Esophagus squamous epithelium (tissue), 5 donors: ENCODE data around the gene EPHA8. TPM values are rescaled to one million over a fixed set of nuclear protein-coding genes. Genes with fewer than 3 reads are reported as not detected.

ENCODE experiments used
- DNase-seq: peaks from one replicate; lab custom pipeline; 2025; lab: John Stamatoyannopoulos, UW
- H3K27ac ChIP-seq, 4 donors: fragments of 200-600 bp; sonication (generic); one replicate each; pipeline ENCODE4 v1.5.1; 2016 to 2019; ENCODE audit warnings: mild to moderate bottlenecking in 1 of 4
- H3K27me3 ChIP-seq, 4 donors: fragments of 200-600 bp; sonication (generic); 1 replicate in 3 of 4; 2 replicates in 1 of 4; pipeline versions ENCODE4 v1.5.1 to v1.6.0; 2017 to 2021; ENCODE audit warnings: antibody characterized with exemption in 1 of 4
- H3K36me3 ChIP-seq, 3 donors: fragments of 200-600 bp; sonication (generic); one replicate each; pipeline ENCODE4 v1.5.1; 2016 to 2019
- H3K4me1 ChIP-seq, 3 donors: fragments of 200-600 bp; sonication (generic); one replicate each; pipeline ENCODE4 v1.5.1; 2017 to 2019
- H3K4me3 ChIP-seq, 4 donors: fragments of 200-600 bp; sonication (generic); 1 replicate in 3 of 4; 2 replicates in 1 of 4; pipeline ENCODE4 v1.5.1; 2016 to 2019; ENCODE audit warnings: mild to moderate bottlenecking in 2 of 4, moderate library complexity in 1 of 4
- H3K9me3 ChIP-seq, 3 donors: fragments of 200-600 bp; sonication (generic); one replicate each; pipeline ENCODE4 v1.5.1; 2016 to 2019
- POLR2A ChIP-seq, 4 donors: fragments of 450-650 bp; IDR thresholded peaks; one replicate each; pipeline ENCODE4 v1.6.1; 2017; ENCODE audit warnings: antibody characterized with exemption in 4 of 4, mild to moderate bottlenecking in 4 of 4, moderate library complexity in 3 of 4
- WGBS, 2 donors: methylation state at CpG; one replicate each; pipeline ENCODE4 v1.1.5; 2018; 5-methylcytosine and 5-hydroxymethylcytosine counted together
- intact Hi-C: fragments of 100-400 bp; cut with DNase I; formaldehyde crosslinking; loops from one replicate; pipeline ENCODE4 v1.15.0; 2022
- total RNA-seq, 4 donors: library from RNA; depleted of rRNA; stranded (reverse); fragments of >200 nt; gene quantifications; one replicate each; pipeline ENCODE4 v1.1.0, GENCODE V29; 2016
- TF ChIP-seq, protein P1 (sequence below), 6 experiments: fragments of 450-650 bp in 4 of 6; fragments of 200-600 bp in 2 of 6; sonication (generic) in 2 of 6; IDR thresholded peaks; one replicate each; pipeline ENCODE4 v1.5.1; 2016 to 2019; ENCODE audit warnings: antibody characterized with exemption in 6 of 6, mild to moderate bottlenecking in 4 of 6, moderate library complexity in 4 of 6
- donor health status: DM: yes; HTN: yes; CAD: no.

Gene EPHA8
- total RNA-seq, 4 donors from 2014 or later: 0.19 to 0.44 TPM; not detected in 2

DNA sequence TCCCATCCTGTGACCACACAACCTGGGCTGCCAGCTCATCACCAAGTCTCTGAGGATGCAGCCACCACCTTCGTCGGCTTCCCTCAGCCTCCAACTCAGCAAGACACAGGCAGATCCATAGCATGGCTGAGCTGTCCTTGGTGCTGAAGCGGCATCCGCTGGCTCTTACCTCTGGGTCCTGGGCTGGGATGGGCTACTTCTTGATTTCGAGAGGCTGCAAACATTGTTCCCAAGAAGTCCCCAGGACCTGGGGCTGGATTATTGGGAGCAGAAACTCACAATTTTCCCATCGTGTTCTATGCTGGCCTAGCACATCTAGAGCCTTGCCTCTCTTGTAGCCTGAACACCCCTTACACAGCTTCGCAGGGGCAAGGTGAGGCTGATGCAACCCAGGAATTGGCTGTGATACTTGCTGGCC lies 48.2 kb downstream of the EPHA8 start:
- no peaks in the 10 kb centered on the region for H3K9me3 ChIP-seq
- WGBS, 2 donors: 35 to 80% methylated on average over 1 to 4 of the region's 7 CpGs
- H3K27me3 ChIP-seq: peaks cover 0 to 98% (median 0%) of the 10 kb centered on the region in 4 donors
- intact Hi-C loops: no loop called here
- no peak for DNase-seq
- H3K4me1 ChIP-seq: no peaks in the 10 kb centered on the region
- H3K4me3 ChIP-seq: no peak overlapping the region
- TF ChIP-seq, protein P1, sequence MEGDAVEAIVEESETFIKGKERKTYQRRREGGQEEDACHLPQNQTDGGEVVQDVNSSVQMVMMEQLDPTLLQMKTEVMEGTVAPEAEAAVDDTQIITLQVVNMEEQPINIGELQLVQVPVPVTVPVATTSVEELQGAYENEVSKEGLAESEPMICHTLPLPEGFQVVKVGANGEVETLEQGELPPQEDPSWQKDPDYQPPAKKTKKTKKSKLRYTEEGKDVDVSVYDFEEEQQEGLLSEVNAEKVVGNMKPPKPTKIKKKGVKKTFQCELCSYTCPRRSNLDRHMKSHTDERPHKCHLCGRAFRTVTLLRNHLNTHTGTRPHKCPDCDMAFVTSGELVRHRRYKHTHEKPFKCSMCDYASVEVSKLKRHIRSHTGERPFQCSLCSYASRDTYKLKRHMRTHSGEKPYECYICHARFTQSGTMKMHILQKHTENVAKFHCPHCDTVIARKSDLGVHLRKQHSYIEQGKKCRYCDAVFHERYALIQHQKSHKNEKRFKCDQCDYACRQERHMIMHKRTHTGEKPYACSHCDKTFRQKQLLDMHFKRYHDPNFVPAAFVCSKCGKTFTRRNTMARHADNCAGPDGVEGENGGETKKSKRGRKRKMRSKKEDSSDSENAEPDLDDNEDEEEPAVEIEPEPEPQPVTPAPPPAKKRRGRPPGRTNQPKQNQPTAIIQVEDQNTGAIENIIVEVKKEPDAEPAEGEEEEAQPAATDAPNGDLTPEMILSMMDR (IDR thresholded peaks at IDR 0.05): no peak
- TF ChIP-seq POLR2A (IDR thresholded peaks at IDR 0.05): no peak
- no peak overlapping the region for H3K27ac ChIP-seq
- H3K36me3 ChIP-seq: no peaks in the 10 kb centered on the region

DNA sequence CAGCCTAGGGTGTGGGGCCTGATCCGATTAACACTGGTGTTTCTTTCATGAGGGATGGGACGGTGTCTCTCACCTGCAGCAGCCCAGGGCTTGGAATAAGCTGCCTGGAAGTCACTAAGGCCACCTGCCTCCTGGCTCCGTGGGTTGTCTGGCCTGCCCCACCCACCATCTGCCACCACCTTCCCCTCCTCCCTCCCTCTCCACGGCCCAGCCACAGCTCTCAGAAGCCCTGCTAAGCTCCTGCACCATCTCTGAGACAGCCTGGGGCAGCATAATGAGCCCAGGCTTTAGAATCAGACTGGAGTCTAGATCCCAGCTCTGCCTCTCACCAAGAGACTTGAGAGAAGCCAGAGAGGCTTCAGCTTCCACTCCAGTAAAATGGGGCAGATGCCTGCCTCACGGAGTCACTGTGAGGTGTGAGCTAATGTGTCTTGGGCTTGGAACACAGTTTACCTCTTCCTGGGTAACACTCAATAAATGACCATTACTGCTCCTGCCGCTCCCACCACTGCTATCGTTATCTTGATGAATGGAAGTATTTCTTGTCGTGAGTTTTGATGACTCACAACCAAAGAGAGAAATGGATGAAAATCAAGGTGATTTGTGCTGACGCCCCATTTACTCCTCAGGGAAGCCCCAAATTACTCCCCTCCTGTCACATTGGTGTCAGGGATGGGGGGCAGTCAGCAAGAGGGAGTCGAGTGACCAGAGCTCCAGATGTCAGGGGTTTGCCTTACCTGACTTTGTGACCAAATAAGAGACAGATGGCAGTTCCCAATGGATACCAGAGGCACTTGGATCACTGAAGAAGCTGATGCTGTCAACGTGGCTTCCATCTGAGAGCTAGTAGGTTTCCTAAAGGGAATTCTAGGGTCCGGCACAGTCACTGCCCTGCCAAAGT lies 49.6 kb downstream of the EPHA8 start:
- Histone ChIP-seq H3K4me3 (no peak overlapping the region), H3K27me3 (peaks cover 0 to 99% (median 0%) of the 10 kb centered on the region in 4 donors), H3K36me3 (no peaks in the 10 kb centered on the region), H3K27ac (no peak overlapping the region), H3K4me1 (no peaks in the 10 kb centered on the region), H3K9me3 (no peaks in the 10 kb centered on the region)
- WGBS, 2 donors: 39 to 50% methylated on average over 7 to 11 of the region's 12 CpGs
- intact Hi-C loops: no loop called here
- TF ChIP-seq POLR2A (IDR thresholded peaks at IDR 0.05): no peak
- TF ChIP-seq, protein P1 (IDR thresholded peaks at IDR 0.05): no peak
- no peak for DNase-seq

DNA sequence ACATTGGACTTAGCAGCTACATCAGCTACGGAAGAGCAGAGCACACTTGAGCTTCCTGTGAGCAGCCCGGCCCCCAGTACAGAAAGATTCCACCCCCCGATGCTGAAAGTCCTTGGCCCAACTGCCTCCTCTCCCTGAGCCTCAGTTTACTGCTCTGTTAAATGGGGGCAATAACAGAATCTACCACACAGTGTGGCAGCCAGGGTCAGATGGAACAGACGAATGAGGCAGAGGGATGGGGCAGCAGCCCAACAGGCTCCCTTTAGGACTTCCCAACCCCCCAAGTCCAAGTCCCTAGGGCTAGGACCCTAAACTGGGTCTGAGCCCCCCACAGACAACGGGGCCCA lies 50.3 kb downstream of the EPHA8 start:
- peaks cover 0 to 99% (median 0%) of the 10 kb centered on the region in 4 donors for H3K27me3 ChIP-seq

DNA sequence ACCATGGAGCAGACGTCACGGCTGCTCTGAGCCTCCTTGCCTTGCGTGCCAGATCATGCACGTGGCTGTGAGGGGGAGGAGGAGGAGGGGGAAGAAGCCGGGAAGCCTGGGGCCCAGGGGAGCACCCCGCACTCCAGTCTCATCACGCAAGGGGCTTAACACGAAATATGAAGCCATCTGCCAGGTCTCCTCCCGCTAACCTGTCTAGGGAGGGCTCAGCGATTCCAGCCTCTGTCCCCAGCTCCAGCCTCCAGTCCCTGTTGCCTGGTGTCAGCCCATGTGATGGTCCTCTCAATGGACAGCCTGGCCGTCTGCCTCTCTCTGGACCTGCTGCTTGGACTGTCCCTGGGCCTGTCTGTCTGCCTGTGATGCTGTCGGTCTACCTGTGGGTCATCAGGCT lies 50.7 kb downstream of the EPHA8 start:
- DNase-seq: no peak
- Histone ChIP-seq H3K4me3 (no peak overlapping the region), H3K4me1 (no peaks in the 10 kb centered on the region), H3K27ac (no peak overlapping the region), H3K27me3 (peaks cover 0 to 99% (median 0%) of the 10 kb centered on the region in 4 donors), H3K36me3 (no peaks in the 10 kb centered on the region), H3K9me3 (no peaks in the 10 kb centered on the region)
- intact Hi-C loops: no loop called here
- TF ChIP-seq POLR2A (IDR thresholded peaks at IDR 0.05): no peak
- TF ChIP-seq, protein P1 (IDR thresholded peaks at IDR 0.05): no peak
- WGBS, 2 donors: 68 to 93% methylated on average over 2 to 3 of the region's 12 CpGs

More for the DNA sequence above, 50.3 kb downstream of the EPHA8 start:
- TF ChIP-seq, protein P1 (IDR thresholded peaks at IDR 0.05): no peak
- TF ChIP-seq POLR2A (IDR thresholded peaks at IDR 0.05): no peak
- intact Hi-C loops: no loop called here
- Histone ChIP-seq H3K9me3 (no peaks in the 10 kb centered on the region), H3K36me3 (no peaks in the 10 kb centered on the region), H3K27ac (no peak overlapping the region), H3K4me3 (no peak overlapping the region), H3K4me1 (no peaks in the 10 kb centered on the region)
- WGBS, 2 donors: 100% methylated on average over 1 of the region's 5 CpGs; no CpG with 5 or more reads in 1 of the 2 donors
- DNase-seq: no peak

DNA sequence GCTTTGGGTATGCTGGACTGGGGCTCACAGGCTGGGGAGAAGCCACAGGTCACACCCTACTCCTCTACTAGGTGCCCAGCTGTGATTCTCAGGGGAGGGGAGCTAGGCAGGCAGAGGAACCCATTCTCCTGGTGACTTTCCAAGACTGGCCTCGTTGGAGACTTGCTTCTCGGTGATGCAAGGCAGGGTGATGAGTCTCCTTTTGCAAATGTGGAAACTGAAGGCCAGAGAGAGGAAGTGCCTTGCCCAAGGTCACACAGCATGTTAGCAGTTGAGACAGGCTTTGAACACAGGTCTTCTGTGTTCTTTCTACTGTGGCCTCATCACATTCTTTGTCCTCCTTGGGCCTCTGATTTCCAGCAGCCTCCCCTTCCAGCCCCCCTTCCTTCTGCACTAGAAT lies 52.6 kb downstream of the EPHA8 start:
- Histone ChIP-seq H3K27ac (no peak overlapping the region), H3K9me3 (no peaks in the 10 kb centered on the region), H3K4me3 (no peak overlapping the region), H3K27me3 (peaks cover 0 to 99% (median 2%) of the 10 kb centered on the region in 4 donors), H3K4me1 (no peaks in the 10 kb centered on the region), H3K36me3 (no peaks in the 10 kb centered on the region)
- intact Hi-C loops: no loop called here
- WGBS, 2 donors: 58 to 63% methylated on average over 2 of the region's 2 CpGs
- TF ChIP-seq, protein P1 (IDR thresholded peaks at IDR 0.05): no peak
- TF ChIP-seq POLR2A (IDR thresholded peaks at IDR 0.05): no peak
- DNase-seq: no peak
